Raji (cell line): ENCODE measurements around the gene GPC5.
A peak's percentile ranks its signal among the peaks of the same experiment; 100 is the strongest.

ENCODE experiments used
- POLR2A ChIP-seq: IDR thresholded peaks from 2 replicates; pipeline ENCODE4 v1.6.1; 2011; ENCODE audit warnings: low read depth, low read length, control low read depth; ENCODE audit not compliant: insufficient read depth

Gene GPC5

DNA sequence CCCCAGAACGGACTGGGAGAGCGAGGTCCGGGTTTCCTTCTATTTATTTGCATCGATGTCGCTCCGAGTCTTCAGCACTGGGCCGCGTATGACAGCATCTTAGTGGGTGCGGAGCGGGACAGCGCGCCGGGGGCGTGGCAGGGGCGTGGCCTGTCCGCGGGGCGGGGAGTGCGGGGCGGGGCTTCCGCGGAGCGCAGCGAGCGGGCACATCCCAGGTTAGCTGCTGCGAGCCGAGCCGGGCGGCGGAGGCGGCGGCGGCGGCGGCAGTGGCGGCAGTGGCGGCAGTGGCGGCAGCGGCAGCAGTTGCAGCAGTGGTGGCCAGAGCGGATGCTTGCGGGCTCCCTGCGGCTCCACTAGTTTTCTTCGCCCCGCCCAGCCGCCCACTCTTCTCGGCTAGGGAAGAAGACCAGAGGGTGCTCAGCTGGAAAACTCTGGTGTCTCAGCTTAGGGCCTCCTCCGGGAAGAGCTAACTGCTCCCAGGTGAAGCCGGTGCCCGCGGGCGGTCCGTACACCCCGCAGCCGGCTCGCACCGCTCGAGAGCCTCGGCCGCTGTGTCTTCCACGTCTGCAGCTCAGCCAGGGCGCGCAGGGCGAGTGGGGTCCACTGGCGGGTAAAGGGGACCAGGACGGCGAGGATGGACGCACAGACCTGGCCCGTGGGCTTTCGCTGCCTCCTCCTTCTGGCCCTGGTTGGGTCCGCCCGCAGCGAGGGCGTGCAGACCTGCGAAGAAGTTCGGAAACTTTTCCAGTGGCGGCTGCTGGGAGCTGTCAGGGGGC lies at the start of gene GPC5:
Gene GPC5 (plus strand): TSS at position 209 of the 776 bp plus-strand sequence.
- TF ChIP-seq POLR2A: no peak

DNA sequence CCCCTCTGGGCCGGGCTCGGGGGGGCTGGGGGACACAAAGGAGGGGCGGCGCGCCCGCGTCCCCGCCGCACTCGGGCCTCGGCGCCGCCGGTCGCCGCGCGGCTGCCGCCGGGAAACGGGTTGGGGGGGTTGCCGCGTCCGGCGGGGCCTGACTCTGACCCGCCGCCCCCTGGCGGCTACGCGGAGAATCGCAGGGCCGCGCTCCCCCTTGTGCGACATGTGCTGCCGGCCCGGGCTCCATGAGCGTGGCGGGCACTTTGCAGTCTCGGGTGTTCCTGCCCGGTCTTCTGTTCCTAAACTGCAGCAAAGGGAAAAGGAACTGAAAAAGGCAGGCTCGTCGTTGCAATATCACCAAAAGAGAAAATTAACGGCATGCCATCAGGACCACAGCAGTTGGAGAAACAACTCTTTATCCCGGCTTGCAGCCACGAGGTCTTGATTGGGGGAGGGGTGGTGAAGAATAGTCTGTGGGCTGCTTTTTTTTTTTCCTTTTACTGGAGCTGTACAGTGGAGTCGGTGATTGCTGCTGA lies 49.5 kb upstream of the GPC5 start:
- TF ChIP-seq POLR2A: no peak; the same call in 1 of the 2 replicates

DNA sequence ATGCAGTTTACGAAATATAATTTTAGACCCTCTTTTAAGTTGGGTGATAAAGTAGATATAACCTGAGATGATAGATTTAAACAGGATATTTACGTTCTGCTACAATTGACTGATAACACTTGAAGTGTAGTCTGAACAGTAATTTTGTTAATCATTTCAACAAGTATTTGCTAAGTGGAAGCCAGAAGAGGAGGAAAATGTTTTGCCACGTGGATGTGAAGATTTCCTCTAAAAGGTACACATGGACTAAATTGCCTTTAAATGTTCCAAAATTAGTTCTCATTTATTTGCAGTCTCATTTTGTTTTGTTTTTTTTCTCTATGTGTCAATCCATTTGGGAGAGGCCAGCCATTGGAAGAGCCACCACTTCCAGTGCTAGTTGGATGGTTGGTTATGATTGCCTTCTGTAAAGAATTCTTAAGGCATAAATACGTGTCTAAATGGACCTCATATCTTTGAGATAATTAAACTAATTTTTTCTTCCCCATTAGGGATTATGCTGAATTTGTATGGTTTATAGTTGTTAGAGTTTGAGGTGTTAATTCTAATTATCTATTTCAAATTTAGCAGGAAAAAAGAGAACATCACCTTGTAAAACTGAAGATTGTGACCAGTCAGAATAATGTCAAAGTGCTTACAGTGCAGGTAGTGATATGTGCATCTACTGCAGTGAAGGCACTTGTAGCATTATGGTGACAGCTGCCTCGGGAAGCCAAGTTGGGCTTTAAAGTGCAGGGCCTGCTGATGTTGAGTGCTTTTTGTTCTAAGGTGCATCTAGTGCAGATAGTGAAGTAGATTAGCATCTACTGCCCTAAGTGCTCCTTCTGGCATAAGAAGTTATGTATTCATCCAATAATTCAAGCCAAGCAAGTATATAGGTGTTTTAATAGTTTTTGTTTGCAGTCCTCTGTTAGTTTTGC lies 48.2 kb upstream of the GPC5 start:
- TF ChIP-seq POLR2A: no peak

DNA sequence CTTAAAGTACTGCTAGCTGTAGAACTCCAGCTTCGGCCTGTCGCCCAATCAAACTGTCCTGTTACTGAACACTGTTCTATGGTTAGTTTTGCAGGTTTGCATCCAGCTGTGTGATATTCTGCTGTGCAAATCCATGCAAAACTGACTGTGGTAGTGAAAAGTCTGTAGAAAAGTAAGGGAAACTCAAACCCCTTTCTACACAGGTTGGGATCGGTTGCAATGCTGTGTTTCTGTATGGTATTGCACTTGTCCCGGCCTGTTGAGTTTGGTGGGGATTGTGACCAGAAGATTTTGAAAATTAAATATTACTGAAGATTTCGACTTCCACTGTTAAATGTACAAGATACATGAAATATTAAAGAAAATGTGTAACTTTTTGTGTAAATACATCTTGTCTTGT lies 47.3 kb upstream of the GPC5 start:
- no peak for TF ChIP-seq POLR2A

DNA sequence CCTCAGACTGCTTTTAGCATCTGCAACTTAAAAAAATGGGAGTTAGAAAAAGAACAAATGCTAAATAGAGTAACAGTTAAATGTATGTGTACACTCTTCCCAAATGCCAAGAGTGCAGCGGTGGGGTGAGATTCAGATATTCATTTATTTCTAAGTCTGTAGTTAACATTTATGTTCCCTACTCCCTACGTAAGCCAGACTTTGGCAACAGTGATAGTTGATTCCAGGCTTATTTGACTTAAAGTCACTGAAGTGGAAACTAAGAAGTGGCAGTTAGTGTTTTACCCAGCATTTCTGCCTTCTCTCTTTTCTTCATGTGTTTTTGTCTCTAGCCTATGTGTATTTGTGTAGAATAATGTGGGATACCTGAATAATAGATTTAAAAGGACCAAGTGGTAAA lies 46.4 kb upstream of the GPC5 start:
- TF ChIP-seq POLR2A: no peak

DNA sequence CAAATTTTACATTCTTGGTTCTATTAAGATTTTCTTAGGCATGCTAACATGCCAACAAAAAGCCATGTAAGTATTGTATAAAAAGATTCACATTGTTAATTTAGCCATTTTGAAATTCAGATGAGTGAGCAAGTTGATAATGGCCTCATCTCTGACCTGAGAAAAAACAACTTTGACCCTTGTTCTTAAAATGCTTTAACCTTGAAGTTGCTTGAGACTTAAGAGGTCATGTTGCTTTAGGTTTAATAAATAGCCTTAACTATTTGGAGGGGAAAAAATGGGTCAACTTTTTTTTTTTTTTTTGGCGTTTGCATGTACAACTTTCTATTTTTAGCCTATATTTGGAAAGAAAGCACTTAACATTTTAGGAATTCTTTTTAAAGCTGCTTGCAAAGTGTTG lies 44.9 kb upstream of the GPC5 start:
- no peak for TF ChIP-seq POLR2A

DNA sequence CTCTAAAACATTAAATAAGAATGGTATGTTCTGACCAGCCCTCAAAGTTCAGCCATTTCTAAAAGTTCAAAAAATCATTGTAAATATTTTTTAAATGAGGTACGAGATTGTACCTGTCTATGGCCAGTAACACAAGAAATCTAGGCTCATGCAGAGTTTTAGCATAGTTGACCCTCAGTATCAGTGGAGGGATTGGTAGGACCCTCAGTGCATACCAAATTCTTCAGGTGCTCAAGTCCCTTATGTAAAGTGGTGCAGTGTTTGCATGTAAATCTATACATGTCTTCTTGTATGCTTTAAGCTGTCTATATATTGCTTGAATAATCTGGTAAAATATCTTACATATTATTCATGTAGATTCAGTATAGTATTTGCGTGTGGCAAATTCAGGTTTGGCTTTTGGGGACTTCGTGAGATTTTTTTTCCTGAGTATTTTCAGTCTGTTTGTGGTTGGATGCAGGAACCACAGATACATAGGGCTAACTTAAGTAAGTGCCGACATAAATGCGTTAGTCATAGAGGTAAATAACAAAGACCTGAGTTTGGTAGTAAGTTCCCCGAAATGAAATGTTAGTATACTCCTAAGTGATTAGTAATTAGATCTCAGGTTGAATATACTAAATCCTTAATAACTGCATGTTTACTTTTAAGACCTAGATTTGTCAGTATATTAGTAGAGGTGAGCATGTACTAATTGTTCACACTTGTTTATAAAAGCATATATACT lies 43.2 kb upstream of the GPC5 start:
- TF ChIP-seq POLR2A: no peak

DNA sequence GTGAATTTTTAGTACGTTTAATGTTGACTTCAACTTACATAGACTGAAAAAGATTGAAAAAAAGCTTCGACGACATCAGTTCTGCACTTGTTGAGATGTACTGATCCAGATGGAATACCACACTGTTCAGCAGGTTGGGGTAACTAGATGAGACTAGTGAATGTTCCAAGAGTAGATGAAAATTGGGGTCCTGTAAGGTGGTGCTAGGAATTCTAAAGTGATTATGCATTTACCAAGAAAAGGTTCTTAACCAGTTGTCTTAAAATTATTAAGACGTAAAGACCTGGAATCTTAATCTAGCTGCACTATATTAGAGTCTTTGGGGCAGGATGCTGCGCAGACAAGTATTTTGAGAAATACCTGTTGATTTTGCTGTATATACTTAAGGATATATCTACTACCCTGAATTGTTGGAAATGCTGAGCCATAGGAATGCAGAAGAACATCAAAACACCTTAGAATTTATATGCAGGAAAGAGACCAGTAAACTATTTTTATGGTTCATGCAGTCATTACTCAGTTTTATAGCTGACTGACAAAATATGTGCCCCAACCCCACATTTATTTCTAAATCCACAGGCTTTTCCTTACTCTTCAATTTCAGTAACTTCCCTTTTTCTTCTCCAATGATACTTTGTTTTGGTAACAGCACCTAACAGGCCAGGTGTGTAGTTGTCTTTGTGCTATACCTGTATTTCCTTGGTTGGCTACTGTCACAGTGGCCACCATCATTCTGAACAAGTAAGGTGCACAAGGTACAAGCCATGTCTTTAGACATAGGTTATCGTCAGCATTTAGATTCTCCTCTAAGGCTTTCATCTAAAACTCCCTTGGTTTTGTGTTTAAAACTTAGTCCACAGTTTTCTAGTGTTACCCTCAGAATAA lies 42.4 kb upstream of the GPC5 start:
- TF ChIP-seq POLR2A: no peak

DNA sequence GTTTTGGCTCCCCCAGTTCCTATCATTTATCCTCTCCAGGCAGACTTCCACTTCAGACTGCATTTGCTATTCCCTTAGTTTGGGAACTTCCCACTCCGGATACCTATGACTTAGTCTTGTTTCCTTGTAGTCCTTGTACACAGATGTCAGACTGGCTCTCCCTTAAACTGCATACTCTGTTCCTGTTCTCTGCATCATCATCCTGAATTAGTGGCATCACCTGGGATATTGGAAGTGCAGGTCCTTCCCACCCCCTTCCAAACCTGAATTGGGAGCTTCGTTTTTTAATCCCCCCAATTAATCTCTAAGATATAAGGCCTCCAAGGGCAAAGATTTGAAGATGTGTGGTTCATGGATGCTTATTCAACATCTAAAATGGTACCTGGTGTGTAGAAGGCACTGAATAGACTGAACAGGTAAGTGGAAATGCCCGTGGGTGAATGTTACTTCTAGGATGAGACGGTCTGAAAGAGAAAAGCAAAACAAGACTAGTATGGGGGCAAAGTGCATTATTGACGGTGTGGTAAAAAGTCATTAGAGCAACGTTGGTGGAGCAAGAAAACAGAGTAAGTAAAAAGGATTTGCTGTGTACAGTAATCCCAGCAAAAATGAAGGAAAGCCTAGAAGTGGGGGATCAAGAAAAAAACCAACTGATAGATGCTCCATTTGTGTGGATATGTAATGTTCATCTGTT lies 41.4 kb upstream of the GPC5 start:
- TF ChIP-seq POLR2A: no peak

DNA sequence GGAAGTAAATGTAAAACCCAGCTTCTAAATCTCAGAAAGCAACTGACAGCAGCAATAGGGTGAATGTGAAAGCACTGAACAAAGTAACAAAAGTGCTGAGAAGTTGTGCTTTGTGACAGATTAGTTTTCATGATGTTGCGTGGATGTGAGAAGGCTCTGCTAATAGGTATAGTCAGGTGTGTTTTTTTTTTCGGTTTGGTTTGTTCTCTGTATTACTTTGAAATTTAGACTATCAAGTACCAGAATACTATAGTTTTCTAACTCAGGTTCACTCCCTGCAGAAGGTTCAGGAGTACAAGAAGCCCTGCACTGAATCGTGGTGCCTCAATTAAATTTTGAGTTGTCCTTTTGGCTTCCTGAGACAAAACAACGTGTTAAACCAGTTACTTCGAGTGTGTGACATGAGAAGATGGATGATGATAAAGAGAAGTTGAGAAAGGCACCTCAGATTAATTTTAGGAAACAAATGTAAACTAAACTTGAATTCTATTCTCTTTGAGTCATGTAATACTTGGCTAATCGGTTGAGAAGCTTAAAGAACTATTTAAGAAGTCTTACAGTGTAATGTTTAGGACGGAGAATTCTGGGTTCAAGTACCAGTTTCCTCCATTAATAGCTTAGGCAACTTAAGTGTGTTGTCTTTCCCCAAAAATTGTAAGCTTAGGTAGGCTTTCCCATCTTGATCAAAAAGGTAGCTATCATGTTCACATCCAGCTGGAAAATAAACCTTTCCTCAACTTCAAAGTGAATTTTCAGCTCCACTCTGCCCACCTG lies 40.6 kb upstream of the GPC5 start:
- peak; percentile 12; the same call in 1 of the 2 replicates for TF ChIP-seq POLR2A

DNA sequence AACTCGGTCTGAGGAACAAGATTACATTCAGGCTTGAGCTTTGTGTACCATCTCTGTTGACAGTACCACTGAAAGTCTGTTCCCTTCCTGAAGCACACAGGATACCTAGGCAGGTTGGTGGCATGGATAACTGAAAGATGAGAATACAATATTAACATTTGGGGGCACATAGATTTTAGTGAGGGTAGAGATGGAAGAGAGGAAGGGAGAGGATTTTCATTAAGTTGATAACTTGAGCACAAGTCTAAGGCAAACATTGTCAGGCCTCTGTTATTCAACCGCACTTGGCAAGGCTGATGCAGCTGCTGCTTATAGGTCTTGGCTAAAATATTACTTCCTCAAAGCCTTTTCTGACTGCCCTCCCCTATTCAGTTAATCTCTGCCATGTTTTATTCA lies 40.0 kb upstream of the GPC5 start:
- no peak for TF ChIP-seq POLR2A

DNA sequence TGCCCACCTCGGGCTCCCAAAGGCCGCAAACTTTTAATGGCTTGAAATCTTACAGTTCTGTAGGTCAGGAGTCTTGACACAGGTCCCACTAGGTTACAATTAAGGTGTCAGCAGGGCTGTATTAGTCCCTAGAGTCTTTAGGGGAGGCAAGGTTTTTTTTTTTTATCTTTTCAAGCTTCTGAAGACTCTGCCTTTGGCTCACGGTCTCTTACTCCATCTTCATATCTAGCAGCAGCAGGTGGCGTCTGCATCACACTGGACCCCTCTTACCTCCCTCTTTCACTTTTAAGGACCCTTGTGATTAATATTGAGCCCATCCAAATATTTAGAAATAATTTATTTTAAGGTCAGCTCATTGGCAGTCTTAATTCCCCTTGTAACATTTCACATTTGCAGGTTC lies 39.3 kb upstream of the GPC5 start:
- no peak for TF ChIP-seq POLR2A

DNA sequence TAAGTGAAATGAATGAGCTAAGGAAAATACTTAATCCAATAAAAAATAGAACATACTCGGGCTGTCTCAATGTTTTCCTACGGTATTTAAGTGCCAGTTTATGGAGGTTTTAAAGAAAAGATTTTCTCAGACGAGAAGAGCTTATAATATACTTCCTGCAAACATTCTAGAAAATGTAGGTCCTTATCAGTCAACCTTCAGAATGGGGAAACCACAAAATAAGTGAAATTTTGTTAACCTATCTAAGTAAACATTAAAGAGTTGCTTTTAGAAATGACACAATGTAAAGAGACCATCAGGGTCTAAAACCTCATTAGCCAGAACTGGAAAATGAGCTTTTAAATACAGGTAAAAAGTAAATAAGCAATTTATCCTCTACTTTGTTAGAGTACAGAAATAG lies 38.8 kb upstream of the GPC5 start:
- no peak for TF ChIP-seq POLR2A
